NOMO-1 treated with dmso at 0.1 percent for 144 hours (cell line): Measurements from ENCODE around the gene BLOC1S3.
"Not testable (repeated sequence)": the region's sequence is repeated elsewhere in the genome, so short reads cannot be mapped to it uniquely, and the experiment has no call there.

Experiments used
- DNase-seq: peaks from one replicate; lab custom pipeline; 2025; ENCODE audit not compliant: unreplicated experiment; lab: John Stamatoyannopoulos, UW

The BLOC1S3 gene

DNA sequence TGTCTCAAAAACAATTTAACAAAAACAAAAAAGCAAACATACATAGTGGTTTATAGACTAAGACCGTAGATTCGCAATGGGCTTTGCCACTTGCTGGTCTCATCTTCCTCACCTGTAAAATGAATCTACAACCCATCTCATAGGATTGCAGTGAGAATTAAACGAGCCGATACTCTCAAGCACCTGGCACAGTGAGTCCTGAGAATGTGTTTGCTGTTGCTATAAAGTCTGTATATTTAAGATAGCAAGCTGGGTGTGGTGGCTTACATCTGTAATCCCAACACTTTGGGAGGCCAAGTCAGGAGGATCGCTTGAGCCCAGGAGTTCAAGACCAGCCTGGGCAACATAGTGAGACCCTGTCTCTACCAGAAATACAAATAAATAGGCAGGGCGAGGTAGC is 44.1 kb downstream of the BLOC1S3 start:
- no peak for DNase-seq

DNA sequence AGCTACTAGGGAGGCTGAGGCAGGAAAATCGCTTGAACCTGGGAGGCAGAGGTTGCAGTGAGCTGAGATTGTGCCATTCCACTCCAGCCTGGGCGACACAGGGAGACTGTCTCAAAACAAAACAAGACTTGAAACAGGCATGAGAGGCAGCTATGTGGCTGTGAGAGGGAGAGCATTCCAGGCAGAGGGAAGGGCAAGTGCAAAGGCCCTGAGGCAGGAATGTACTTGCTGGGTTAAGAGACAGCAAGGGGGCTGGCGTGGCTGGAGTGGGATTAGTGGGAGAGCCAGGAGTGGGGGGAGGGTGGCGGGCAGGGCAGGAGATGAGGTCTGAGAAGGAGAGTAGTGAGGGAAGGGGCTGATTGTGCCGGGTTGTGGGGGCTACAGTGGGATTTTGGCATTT is 45.3 kb downstream of the BLOC1S3 start:
- DNase-seq, result no peak

DNA sequence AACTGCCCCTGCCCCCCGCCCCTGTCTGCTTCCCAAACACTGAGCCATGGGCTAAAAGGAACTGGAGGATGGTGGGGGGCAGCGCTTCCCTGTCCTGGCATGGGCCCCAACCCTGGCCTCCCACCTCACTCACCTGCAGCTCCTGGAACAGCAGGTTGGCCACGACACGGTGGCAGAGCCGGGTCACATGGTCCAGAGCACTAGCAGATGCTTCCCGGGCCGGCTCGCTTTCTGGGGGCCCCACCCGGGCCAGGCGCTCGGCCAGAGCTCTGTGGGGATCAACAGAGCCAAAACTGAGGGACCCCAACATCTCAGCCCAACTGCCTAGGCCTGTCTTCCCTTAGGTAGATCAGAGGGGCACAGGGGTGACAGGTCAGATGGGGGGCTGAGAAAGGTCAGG is 46.1 kb downstream of the BLOC1S3 start:
- no peak for DNase-seq

DNA sequence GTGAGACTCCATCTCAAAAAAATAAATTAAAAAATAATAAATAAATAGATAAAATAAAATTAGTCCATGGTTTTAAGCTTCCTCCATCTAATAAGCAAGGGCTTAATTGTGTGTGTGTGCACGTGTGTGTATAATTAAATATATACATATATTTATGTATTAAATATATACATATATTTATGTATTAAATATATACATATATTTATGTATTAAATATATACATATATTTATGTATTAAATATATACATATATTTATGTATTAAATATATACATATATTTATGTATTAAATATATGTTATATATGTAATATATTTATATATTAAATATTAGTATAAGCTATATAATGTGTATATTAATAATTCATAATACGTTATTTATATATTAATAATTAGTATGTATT is 50.5 kb downstream of the BLOC1S3 start:
- not testable (repeated sequence) for DNase-seq
